CD1c-positive myeloid dendritic cell (primary cell): Measurements from ENCODE around the gene CEP72.
A peak's percentile ranks its signal among the peaks of the same experiment; 100 is the strongest.
"Not testable (repeated sequence)": the region's sequence is repeated elsewhere in the genome, so short reads cannot be mapped to it uniquely, and the experiment has no call there.

Experiments
- DNase-seq: peaks from one replicate; pipeline ENCODE4 v3.0.0-alpha.2; 2016; ENCODE audit errors: extremely low spot score

Gene CEP72

DNA sequence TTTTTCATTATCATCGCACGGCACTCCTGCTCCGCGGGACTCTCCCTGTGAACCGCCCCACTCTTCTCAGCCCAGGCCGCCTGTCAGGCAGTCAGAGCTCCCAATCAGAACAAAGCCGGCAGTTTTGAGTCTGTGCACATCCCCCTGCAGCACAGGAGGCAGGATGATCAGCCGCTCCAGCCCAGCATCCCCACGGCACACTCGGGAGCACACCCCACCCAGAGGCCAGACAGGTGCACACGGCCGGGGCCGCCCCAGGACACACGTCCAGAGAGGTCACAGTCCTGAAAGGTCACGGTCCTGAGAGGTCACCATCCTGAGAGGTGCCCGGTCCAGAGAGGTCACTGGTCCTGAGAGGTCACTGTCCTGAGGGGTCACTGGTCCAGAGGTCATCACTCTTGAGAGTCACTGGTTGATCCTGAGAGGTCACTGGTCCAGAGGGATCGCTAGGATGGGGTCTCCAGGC is 72.6 kb downstream of the CEP72 start:
- DNase-seq, result no peak

DNA sequence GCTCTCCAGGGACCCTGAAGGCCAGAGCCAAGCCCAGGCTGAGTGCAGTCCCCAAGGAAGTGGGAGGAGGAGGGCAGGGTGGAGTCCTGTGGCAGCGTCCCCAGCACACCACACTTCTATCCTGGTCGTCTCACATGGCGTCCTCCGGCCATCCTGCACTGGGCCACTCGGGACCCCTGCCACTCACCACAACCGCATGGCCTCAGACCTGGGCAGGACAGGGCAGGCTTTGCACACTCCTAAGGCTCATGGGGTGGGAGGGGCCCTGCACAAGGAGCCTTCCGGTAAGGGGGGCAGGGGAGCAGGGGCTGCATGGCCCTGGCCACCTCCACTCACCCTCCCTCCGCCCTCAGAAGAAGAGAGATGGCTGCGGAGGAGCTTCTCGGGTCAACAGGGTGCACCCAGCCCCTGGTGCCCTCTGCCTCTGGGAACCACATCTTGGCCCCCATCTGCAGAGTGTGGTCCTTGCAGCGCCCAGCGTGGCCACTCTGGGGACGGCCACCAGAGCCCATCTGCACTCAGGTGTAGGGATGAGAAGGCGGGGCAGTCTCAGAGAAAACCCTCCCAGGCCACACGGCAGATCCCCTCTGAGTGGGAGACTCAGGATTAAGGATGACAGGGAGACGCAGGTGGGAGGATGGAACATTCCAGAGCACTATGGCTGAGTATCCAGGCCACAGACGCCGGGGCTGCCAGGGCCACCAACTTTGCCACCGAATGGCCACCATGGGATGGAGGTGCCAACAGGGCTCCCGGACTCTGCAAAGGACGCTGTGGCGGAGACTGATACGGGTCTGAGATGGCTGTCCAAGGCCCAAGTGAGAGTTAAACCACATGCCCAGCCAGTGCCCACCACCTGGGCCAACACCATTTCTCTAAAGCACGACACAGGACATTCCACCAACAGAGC is 73.4 kb downstream of the CEP72 start:
- no peak for DNase-seq

DNA sequence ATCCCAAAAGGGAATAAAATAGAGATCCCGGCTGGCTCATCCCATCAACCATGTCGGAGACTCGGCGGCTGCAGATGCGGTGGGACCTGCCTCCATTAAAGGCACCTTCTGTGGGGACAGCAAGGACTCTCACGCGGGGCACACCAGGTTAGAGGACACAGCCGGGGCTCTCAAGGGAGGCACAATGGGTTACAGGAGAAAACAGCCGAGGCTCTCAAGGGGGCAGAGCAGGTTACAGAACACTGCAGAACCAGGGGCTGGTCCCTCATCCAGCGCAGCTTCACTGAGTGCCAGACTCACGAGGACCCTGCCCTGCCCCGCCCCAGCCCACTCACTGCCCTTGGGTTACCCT is 74.0 kb downstream of the CEP72 start:
- not testable (repeated sequence) for DNase-seq

DNA sequence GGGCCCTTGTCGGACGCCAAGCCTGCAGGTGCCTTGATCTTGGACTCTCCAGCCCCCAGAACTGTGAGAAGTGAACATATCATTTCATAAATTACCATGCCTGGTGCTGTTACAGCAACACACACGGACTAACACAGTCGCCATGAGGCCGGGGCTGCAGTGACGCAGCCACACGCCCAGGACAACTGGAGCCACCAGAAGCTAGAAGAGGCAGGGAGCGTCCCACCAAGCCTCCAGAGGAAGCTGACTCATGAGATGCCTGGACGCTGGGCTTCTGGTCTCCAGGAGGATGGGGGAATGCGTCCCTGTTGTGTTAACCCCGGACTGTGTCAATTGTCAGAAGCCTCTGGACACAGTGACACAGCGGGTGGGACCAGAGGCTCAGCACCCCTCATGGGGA is 74.8 kb downstream of the CEP72 start:
- not testable (repeated sequence) for DNase-seq

DNA sequence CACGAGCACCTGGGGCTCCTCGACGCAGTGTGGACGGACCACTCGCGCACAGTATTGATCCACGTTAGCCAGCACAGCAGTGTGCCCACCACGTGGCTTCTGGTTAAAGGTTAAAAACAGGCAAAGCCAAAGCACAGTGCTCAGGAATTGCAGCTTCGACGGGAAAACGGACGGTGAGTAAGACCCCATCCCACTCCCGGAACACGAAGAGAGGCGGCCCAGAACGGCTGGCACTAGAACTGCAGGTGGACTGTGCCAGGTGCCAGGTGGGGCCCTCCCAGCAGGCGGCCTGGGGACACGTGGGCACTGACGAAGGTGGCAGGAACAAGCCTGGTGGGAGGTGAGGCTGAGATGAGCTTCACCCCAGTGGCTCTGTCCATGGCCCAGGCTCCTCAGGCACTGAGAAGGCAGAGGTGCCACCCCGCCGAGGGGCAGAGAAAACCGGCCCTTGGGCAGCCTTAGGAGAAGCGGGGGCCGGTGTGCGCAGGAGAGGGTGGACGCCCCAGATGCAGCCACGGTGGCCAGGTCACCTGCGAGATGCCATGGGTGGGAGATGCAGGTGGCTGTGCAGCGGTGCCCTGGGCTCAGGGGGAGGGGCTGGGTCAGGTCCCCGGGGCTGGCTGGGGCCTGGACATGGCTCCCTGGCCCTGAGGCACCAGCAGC is 76.3 kb downstream of the CEP72 start:
- not testable (repeated sequence) for DNase-seq

DNA sequence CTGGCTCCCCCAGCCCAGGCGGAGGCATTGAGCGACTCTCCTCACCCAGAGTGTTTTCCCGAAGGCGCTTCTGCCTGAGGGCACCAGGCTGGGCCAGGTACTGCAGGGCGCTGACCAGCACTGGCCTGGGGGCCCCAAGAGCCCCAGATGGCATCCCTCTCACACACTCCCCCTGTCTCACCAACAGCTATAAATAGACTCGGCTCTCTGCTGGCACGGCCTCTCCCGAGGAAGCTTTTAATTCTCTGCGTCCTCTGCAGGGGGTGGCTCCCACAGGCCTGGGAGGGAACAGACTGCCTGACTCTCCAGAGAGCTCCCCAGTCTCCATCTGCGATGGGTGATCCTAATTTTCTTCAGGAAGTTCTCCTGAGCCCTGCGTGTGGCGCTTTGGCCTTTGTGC is 78.2 kb downstream of the CEP72 start:
- not testable (repeated sequence) for DNase-seq

DNA sequence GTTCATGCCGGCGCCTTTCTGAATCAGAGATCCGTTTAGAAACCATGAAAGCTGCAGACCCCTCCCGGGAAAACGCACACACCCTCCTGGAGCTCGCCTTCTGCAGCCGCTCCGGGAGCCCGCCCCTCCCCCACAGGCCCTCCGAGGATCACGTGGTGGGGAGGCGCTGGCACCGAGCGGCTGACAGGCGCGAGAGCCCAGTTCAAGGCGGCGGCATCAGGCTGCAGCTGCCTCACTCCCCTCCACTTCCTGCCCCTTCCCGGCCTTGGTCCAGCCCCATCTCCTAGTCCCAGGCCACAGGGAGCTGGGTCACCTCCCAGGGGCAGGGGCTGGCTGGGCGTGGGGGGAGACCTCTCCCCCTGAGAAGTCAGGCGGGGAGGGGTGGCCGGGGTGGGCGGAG is 78.9 kb downstream of the CEP72 start:
- not testable (repeated sequence) for DNase-seq

DNA sequence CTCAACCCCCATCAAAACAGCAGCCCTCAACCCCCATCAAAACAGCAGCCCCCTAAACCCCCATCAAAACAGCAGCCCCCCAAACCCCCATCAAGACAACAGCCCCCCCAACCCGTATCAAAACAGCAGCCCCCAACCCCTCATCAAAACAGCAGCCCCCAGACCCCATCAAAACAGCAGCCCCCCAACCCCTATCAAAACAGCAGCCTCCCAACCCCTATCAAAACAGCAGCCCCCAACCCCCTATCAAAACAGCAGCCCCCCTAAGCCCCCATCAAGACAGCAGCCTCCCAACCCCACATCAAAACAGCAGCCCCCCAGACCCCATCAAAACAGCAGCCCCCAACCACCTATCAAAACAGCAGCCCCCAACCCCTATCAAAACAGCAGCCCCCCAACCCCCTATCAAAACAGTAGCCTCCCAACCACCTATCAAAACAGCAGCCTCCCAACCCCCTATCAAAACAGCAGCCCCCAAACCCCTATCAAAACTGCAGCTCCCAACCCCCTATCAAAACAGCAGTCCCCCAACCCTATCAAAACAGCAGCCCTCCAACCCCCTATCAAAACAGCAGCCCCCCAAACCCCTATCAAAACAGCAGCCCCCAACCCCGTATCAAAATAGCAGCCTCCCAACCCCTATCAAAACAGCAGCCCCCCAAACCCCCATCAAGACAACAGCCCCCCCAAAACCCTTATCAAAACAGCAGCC is 79.8 kb downstream of the CEP72 start:
- no peak for DNase-seq

DNA sequence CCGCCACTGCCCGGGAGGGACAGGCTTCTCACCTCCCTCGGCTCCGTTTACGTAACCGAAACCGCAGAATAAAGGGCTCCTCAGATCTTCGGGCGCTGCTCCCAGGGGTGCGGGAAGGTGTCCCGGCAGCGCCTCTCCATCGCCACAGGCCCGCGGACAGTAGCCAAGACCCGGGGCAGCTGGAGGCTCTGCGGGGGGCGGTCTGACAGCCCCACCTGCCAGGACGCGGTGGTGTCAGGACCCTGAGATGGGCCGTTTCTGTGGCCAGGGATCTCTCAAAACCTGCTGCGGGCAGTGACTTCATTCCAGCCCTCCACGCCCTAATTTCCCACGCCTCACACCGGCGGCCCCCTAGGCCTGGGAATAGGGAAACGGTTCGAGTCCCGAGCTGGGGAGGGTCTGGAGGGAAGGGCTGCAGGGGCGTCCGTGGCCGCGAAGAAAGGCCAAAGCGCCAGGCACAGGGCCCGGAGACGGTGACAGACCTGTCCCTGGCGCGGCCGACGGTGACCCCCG is 80.4 kb downstream of the CEP72 start:
- not testable (repeated sequence) for DNase-seq

DNA sequence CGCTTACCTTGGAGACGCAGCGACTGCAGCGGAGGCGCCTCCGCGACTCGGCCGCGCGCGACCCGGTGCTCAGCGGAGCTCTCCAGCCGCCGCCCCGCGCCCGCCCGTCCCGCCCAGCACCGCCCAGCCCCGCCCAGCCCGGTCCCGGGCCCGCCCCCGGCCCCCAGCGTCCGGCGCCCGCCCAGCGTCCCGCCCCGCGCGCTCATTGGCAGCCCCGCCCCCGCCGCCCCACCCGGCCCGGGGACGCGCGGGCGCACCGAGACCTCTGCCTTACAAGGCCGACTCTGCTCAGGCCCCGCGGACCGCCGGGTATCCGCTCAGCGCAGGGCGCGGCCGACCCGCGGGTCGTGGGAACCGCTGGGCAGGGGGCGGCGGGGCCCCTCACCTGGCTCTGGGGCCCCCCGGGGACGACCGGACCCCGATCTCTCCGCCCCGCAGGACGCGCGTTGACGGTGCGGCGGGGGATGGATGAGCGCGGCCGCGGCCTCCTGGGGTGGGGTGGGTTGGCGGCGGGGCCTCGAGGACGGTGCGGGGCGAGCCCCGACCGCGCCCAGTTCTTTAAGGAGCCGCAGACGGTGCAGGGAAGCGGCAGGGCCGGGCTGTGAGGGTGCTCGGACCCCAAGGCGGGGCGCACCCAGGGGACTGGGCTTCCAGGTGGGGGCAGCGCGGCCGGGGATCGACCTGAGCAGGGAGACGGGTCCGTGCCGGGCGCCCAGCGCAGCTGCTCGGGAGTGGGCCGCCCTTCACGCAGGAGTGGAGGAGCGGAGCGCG is 81.3 kb downstream of the CEP72 start, which contains the start of gene TPPP:
TPPP (minus strand) TSS at position 82 of the 771 bp plus-strand sequence. CDS start 15,292 bp downstream, outside the sequence.
- peak; percentile 83 for DNase-seq

DNA sequence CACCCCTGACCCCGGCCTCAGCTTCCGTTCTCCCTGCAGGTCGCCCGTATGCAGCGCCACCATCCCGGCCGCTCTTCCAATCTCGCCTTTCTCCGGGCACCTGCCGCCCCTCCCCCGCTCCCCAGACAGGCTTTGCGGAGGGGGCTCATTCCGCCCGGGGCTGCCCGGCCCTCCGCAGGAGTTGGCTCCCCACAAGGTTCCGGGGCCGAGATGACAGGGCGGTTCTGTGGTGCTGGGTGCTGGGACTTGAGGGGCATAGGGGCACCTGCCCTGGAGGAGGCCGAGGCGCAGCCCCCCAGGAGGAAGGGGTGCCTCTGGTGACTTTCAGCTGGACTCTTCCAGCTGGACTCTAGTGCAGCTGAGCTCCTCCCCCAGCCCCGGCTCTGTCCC is 81.9 kb downstream of the CEP72 start:
- not testable (repeated sequence) for DNase-seq

DNA sequence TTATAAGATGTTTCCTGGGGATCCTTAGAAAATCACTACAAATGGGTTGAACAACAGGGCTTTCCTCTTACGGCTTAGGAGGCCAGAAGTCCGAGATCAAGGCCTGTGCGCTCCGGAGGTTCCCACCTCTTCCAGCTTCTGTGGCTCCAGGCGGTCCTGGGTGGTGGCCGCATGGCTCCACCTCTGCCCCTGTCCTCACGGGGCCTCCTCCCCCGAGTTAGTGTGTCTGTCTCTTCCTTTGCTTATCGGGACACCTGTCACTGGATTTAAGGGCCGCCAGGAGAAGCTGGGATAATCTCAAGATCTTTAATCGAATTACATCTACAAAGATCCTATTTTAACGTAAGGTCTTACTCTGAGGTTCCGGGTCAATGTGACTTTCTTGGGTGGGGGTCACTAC is 83.3 kb downstream of the CEP72 start:
- not testable (repeated sequence) for DNase-seq

DNA sequence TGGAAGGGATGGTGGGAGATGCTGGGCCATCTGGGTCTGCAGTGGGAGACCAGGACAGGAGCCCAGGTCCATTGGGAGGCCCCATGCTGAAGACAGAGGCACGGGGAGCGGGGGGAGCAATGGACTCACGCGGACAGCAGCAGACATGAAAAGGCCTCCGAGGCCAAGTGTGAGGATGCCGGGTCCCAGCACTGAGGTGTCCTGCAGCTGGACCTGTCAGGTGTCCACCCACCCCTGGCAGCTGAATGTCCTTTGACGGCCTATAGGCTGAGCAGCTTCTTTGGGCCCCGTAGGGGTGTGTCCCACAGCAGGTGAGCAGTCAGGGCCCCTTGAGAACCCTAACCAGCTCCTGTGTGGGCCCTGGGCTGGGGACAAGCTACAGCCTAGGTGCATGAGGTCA is 84.1 kb downstream of the CEP72 start:
- DNase-seq, result not testable (repeated sequence)

DNA sequence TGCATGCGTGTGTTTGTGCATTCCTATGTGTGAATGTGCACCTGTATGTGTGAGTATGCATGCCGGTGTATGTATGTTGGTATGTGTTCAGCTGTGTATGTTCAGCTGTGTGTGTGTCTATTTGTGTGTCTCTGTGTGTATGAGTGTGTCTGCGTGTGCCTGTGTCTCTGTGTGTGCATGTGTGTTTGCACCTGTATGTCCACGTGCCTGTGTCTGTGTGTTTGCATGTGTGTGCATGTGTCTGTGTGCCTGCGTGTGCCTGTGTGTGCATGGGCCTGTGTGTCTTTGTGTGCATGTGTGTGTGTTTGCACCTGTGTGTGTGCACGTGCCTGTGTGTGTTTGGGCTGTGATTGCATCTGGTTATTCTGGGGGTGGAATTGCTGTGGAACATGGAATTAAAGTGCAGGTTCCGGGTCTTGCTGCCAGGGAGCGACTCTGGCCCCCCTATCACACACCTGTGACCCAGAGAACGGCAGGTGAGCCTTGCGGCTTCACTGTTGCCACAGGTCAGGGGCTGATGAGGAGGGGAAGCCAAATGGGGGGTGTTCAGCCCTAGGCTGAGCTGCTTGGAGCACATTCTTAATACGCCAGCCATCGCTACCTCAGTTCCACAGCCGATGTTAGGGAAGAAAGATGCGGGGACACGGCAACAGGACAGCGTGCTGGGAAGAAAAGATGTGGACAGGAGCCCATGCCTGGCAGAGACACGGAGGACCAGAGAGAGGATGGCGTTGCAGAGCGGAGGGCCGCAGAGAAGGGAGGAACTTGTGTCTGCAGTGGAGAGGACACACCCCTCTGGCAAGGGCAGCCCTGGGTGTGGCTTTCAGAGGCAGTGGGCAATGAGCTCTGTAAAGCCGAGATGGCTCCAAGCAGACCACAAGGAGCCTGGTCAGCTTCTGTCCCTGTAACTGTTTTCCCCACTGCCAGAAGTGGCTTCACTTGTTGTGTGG is 84.9 kb downstream of the CEP72 start:
- not testable (repeated sequence) for DNase-seq
